ENCODE results near the gene SCN3B. TPM values are rescaled to one million over a fixed set of nuclear protein-coding genes. Genes with fewer than 3 reads are reported as not detected.
A peak's percentile ranks its signal among the peaks of the same experiment; 100 is the strongest.

Gene SCN3B
- total RNA-seq, 2 experiments from 2014 or later = not detected

DNA sequence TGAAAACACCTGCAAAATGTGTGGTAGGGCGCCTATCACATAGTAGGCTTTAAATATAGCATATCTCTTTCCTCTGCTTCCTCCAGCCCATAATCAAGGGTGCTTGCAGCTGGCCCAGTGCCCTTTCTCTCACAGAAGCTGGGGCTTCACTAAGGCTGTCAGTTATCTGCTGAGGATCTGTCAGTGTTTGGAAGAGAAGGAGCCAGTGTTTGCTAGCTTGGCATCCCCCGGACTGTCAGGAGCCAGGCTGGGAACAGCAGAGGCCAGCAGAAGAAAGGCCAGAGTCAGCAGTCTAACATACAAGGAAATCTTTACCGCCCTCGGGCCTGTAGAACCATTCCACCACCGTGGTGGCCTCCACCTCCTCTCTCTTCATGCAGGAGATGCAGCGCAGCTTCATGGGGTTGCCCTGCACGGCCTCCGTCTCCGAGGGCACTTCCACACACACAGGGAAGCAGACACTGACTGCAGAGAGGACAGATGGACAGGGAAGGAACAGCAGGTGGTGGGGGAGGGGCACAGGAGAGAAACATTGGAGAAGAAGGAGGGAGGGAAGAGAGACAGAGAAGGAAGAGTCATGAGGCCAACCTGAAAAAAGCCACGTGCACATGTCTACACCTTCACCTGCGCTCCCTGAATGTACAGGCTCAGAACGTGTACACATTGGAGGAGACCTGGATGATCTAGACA lies 9.0 kb downstream of the SCN3B start:
- ChIA-PET CTCF (no interaction called here), POLR2A (no interaction called here)
- H3K4me3 Mint-ChIP-seq = no peak overlapping the region

GRCh38 chr11:123642435-123642834 lies 12.0 kb downstream of the SCN3B start:
- H3K4me3 Mint-ChIP-seq = no peak overlapping the region
- H3K36me3 Mint-ChIP-seq (ENCODE audit: low read depth) = no peaks in the 10 kb centered on the region
- no peaks in the 10 kb centered on the region for H3K4me1 Mint-ChIP-seq
- ChIA-PET CTCF (interaction anchor here (1.2 kb wide), 1 partner anchor 65 kb away, joined by 4 read pairs; no protein-coding TSS in a partner anchor), POLR2A (no interaction called here)
- DNase-seq = no peak
- H3K27ac Mint-ChIP-seq = no peak overlapping the region
- peaks cover 12% of the 10 kb centered on the region for H3K27me3 Mint-ChIP-seq
- H3K9me3 Mint-ChIP-seq = no peaks in the 10 kb centered on the region

More for the DNA sequence above, 9.0 kb downstream of the SCN3B start:
- Mint-ChIP-seq H3K27ac (no peak overlapping the region), H3K4me1 (no peaks in the 10 kb centered on the region), H3K27me3 (peaks cover 11% of the 10 kb centered on the region), H3K9me3 (no peaks in the 10 kb centered on the region), H3K36me3 (ENCODE audit: low read depth) (no peaks in the 10 kb centered on the region)
- DNase-seq = no peak

GRCh38 chr11:123641495-123641840 lies 13.0 kb downstream of the SCN3B start:
- ChIA-PET POLR2A (no interaction called here), CTCF (interaction anchor here (1.0 to 1.6 kb wide), 3 partner anchors 13 to 66 kb away, joined by 3 to 7 read pairs (median 4); partner anchors contain the start of gene SCN3B)
- H3K4me3 Mint-ChIP-seq = no peak overlapping the region
- no peaks in the 10 kb centered on the region for H3K4me1 Mint-ChIP-seq
- DNase-seq = no peak
- H3K9me3 Mint-ChIP-seq = no peaks in the 10 kb centered on the region
- H3K27me3 Mint-ChIP-seq = peaks cover 14% of the 10 kb centered on the region
- H3K27ac Mint-ChIP-seq = no peak overlapping the region
- H3K36me3 Mint-ChIP-seq (ENCODE audit: low read depth) = no peaks in the 10 kb centered on the region

DNA sequence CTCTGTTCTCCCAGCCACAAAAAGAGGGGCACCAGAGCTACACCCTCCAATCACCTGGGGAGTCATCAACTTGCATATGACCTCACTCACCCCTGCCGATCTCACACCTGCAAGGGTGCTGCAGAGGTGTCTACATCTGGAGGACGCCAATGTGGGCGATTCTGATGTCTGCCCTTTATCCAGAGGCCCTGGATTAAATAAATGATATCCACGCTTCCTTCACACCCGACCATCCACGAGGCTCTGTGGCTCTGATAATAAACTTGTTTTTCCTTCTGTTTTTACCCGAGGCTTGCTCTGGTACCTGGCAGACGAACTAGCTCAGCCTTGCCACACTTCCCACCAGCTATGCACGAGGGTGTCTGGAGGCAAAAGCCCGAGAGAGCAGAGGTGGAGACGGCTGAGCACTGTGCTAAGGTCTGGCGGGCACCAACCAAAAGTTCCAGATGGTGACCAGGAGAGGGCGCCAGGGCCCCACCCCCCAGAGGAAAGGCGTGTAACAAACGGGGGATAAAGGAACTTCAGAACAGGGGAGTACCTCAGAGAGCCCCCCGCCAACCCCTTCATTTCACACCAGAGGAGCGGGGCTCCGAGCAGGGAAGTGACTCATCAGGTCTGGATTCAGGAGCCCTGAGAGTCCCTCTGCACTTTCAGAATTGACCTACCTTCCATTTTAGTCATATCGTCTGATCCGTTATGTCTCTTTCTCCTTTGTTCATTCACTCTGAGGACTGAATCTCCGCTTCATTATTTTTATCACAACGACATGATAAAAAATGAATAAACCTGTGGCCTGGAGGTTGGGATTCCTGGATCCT lies 13.5 kb downstream of the SCN3B start:
- CTCF ChIA-PET = interaction anchor here (0.6 to 1.7 kb wide), 6 partner anchors 10 to 1067 kb away, joined by 3 to 7 read pairs (median 4); partner anchors contain the start of gene SCN3B
- DNase-seq = peak; percentile 51
- Mint-ChIP-seq H3K36me3 (ENCODE audit: low read depth) (no peaks in the 10 kb centered on the region), H3K27ac (no peak overlapping the region), H3K4me1 (no peaks in the 10 kb centered on the region), H3K9me3 (no peaks in the 10 kb centered on the region), H3K4me3 (no peak overlapping the region), H3K27me3 (peaks cover 9% of the 10 kb centered on the region)
- POLR2A ChIA-PET = no interaction called here

DNA sequence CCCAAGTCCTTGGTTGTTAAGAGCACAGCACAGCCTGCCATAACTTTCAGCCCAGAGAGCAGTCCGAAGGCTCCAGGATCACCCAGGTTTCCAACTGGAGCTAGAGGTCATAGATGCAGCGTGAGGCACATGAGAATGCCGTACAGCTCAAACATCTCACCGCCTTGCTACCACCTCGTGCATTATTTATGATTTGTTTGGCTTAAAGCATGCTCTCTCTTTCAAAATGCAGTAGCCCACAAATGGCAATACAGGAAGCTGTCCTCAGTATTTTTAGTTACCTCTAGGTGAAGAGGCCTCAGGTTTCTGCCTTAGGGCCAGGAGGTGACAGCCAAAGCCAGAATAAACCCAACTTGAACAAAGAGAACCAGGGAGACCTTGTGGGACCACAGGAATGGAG lies 14.4 kb downstream of the SCN3B start:
- no peak overlapping the region for H3K4me3 Mint-ChIP-seq
- CTCF ChIA-PET = interaction anchor here (0.6 to 1.7 kb wide), 2 partner anchors 9 to 1066 kb away, joined by 3 to 6 read pairs; no protein-coding TSS in a partner anchor
- no peaks in the 10 kb centered on the region for H3K36me3 Mint-ChIP-seq (ENCODE audit: low read depth)
- no peak overlapping the region for H3K27ac Mint-ChIP-seq
- POLR2A ChIA-PET = no interaction called here
- H3K9me3 Mint-ChIP-seq = no peaks in the 10 kb centered on the region
- peaks cover 11% of the 10 kb centered on the region for H3K27me3 Mint-ChIP-seq
- DNase-seq = no peak
- no peaks in the 10 kb centered on the region for H3K4me1 Mint-ChIP-seq

- no peak for DNase-seq
- Mint-ChIP-seq H3K27ac (no peak overlapping the region), H3K9me3 (no peaks in the 10 kb centered on the region), H3K4me3 (no peak overlapping the region), H3K4me1 (no peaks in the 10 kb centered on the region), H3K36me3 (ENCODE audit: low read depth) (peaks cover 5% of the 10 kb centered on the region), H3K27me3 (peaks cover 13% of the 10 kb centered on the region)
- CTCF ChIA-PET = no interaction called here
- POLR2A ChIA-PET = no interaction called here
Observed at GRCh38 chr11:123630126-123630608, 24.3 kb downstream of the SCN3B start.

GRCh38 chr11:123628936-123629683 lies 25.3 kb downstream of the SCN3B start:
- Mint-ChIP-seq H3K9me3 (no peaks in the 10 kb centered on the region), H3K27me3 (peaks cover 9% of the 10 kb centered on the region), H3K36me3 (ENCODE audit: low read depth) (peaks cover 5% of the 10 kb centered on the region), H3K4me1 (no peaks in the 10 kb centered on the region), H3K4me3 (no peak overlapping the region), H3K27ac (no peak overlapping the region)
- CTCF ChIA-PET = no interaction called here
- POLR2A ChIA-PET = no interaction called here
- DNase-seq = no peak

- Mint-ChIP-seq H3K27ac (no peak overlapping the region), H3K4me1 (no peaks in the 10 kb centered on the region), H3K27me3 (peaks cover 3% of the 10 kb centered on the region), H3K9me3 (no peaks in the 10 kb centered on the region), H3K4me3 (no peak overlapping the region), H3K36me3 (ENCODE audit: low read depth) (peaks cover 8% of the 10 kb centered on the region)
- CTCF ChIA-PET = interaction anchor here (0.6 to 1.0 kb wide), 2 partner anchors 11 to 13 kb away, joined by 3 to 4 read pairs; no protein-coding TSS in a partner anchor
- POLR2A ChIA-PET = interaction anchor here (0.6 kb wide), 1 partner anchor 13 kb away, joined by 4 read pairs; no protein-coding TSS in a partner anchor
- DNase-seq = no peak
Observed at GRCh38 chr11:123624974-123625373, 29.4 kb downstream of the SCN3B start.

- Mint-ChIP-seq H3K27me3 (no peaks in the 10 kb centered on the region), H3K4me1 (no peaks in the 10 kb centered on the region), H3K9me3 (no peaks in the 10 kb centered on the region), H3K36me3 (ENCODE audit: low read depth) (peaks cover 24% of the 10 kb centered on the region), H3K27ac (no peak overlapping the region), H3K4me3 (no peak overlapping the region)
- DNase-seq = no peak
- CTCF ChIA-PET = no interaction called here
- POLR2A ChIA-PET = no interaction called here
Observed at GRCh38 chr11:123622576-123622975, 31.8 kb downstream of the SCN3B start.

DNA sequence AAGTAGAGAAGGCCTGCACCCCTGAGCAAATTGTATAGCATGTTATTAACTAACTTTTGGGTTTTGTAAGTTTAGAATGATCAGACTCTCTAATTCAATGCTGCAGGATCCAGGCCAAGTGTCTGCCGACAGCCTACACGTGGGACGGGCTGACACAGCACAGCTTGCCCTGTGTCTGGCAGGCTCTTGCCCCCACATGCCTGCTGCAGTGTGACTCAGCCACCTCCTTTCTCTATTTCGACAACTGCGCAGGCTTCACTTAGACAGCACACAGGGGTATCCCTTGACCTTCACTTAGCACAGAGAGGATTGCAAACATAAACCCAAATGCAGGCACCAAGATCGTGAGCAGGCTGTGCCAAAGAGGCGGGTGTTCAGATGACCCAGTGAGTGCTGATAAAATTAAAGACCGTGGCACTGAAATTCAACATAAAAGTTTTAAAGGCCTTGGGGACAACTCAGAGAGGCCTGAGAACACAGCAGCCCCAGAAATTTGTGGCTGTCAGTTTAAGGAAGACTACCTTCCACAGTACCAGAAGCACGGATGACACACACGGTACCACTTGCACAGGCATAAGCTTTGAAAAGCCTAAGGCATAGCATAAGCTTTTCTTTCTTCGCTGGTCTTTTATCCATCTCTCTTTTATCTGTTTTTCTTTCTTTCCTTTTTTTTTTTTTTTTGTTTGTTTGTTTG lies 37.8 kb downstream of the SCN3B start:
- H3K9me3 Mint-ChIP-seq = no peaks in the 10 kb centered on the region
- POLR2A ChIA-PET = no interaction called here
- H3K4me3 Mint-ChIP-seq = no peak overlapping the region
- H3K27me3 Mint-ChIP-seq = no peaks in the 10 kb centered on the region
- H3K4me1 Mint-ChIP-seq = no peaks in the 10 kb centered on the region
- H3K36me3 Mint-ChIP-seq (ENCODE audit: low read depth) = peaks cover 47% of the 10 kb centered on the region
- no peak for DNase-seq
- H3K27ac Mint-ChIP-seq = no peak overlapping the region
- CTCF ChIA-PET = interaction anchor here (1.0 to 1.4 kb wide), 2 partner anchors 22 to 90 kb away, joined by 3 read pairs; no protein-coding TSS in a partner anchor

- DNase-seq = no peak
- Mint-ChIP-seq H3K36me3 (ENCODE audit: low read depth) (peaks cover 37% of the 10 kb centered on the region), H3K4me1 (no peaks in the 10 kb centered on the region), H3K4me3 (no peak overlapping the region), H3K27ac (no peak overlapping the region), H3K27me3 (no peaks in the 10 kb centered on the region), H3K9me3 (no peaks in the 10 kb centered on the region)
- POLR2A ChIA-PET = interaction anchor here (0.8 kb wide), 1 partner anchor 13 kb away, joined by 4 read pairs; no protein-coding TSS in a partner anchor
- CTCF ChIA-PET = interaction anchor here (0.6 kb wide), 1 partner anchor 13 kb away, joined by 4 read pairs; no protein-coding TSS in a partner anchor
Observed at GRCh38 chr11:123611698-123612097, 42.7 kb downstream of the SCN3B start.

- H3K9me3 Mint-ChIP-seq = no peaks in the 10 kb centered on the region
- peaks cover 36% of the 10 kb centered on the region for H3K36me3 Mint-ChIP-seq (ENCODE audit: low read depth)
- no peaks in the 10 kb centered on the region for H3K4me1 Mint-ChIP-seq
- no peak overlapping the region for H3K4me3 Mint-ChIP-seq
- ChIA-PET CTCF (interaction anchor here (0.6 to 1.5 kb wide), 2 partner anchors 44 to 120 kb away, joined by 3 read pairs; no protein-coding TSS in a partner anchor), POLR2A (no interaction called here)
- H3K27ac Mint-ChIP-seq = peak overlapping the region; percentile 36
- H3K27me3 Mint-ChIP-seq = no peaks in the 10 kb centered on the region
- DNase-seq = no peak
Observed at GRCh38 chr11:123608945-123609344, 45.5 kb downstream of the SCN3B start.
